HG03139 (cell line): Measurements from ENCODE around the gene TBC1D25.
A peak's percentile ranks its signal among the peaks of the same experiment; 100 is the strongest.
"Not testable (repeated sequence)": the region's sequence is repeated elsewhere in the genome, so short reads cannot be mapped to it uniquely, and the experiment has no call there.

Experiments used
- ATAC-seq: cut with Tn5 transposase; IDR thresholded peaks from one replicate; pipeline ENCODE4 v1.9.1; 2021; ENCODE audit not compliant: unreplicated experiment

TBC1D25 gene

DNA sequence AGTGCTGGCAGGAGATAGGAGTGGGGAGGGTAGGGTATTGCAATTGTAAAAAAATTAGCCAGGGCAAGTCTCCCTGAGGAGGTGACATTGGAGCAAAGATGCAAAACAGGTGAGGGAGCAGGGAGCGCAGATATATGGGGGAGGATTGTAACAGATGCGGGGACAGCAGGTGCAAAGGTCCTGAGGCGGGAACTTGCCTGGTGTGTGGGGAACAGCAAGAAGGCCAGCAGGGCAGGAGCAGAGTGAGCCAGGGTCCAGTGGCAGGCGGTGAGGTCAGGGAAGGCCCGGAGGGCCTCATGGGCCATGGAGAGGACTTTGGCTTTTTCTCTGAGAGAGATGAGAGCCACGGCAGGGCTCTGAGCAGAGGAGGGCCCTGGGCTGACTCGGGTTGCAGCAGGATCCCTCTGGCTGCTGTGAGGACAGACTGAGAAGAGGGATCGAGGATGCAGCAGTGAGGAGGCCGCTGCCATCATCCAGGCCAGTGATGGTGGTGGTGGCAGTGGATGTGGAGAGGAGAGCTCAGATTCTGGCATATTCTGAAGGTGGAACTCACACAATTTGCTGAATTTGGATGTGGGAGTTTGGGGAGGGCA lies 24.6 kb upstream of the TBC1D25 start:
- ATAC-seq, result no peak

DNA sequence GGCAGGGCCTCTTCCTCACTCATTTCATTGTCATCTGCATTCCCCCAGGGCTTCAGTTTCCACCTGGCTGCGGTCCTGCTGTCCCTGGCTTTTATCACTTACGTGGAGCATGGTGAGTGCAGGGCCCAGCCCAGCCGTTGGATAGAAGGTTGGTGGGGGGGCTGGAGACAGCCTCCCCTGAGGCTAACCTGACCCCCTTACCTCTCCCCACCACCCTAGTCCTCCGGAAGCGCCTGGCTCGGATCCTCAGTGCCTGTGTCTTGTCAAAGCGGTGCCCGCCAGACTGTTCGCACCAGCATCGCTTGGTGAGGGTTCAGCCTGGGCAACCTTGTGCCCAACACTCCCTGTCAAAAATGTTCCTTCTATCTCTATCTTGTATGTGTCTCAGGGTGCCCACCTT lies 23.7 kb upstream of the TBC1D25 start:
- no peak for ATAC-seq

DNA sequence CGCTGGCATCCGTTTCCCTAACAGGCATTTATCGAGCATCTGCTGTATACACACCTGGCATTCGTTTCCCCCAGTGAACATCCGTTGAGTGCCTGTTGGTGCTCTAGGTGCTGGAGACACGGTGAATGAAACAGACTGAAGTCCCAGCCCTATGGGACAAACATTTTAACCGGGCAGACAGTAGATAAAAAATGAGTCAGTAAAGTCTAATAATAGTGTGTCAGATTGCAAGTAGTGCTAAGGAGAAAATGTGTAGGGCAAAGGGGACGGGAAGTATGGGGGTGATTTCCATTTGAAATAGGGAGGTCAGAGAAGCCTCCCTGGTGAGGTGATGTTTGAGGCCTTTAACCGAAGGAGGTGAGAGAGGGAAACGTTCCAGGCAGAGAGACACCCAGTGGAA lies 23.2 kb upstream of the TBC1D25 start:
- no peak for ATAC-seq

GRCh38 chrX:48516987-48517386 lies 22.5 kb upstream of the TBC1D25 start:
- no peak for ATAC-seq

GRCh38 chrX:48519481-48519880 lies 20.0 kb upstream of the TBC1D25 start:
- ATAC-seq, result not testable (repeated sequence)

DNA sequence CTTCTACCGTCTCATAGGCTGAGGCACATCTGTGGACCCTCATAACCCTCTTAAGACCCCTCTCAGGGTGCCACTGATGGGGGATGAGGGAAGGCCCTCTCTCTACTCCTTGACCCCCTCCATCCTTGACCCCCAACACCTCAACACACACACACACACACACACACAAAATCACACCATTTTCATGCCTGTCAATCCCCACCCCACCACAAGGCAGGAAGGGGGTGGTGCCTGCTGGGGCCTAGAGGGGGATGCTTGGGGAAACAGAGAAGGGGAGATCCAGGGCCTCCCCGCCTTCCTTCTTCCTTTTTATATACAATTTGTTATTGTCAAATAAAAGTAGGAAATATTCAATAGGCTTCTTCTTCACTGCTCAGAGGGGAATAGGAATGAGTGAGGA lies 19.1 kb upstream of the TBC1D25 start:
- no peak for ATAC-seq

DNA sequence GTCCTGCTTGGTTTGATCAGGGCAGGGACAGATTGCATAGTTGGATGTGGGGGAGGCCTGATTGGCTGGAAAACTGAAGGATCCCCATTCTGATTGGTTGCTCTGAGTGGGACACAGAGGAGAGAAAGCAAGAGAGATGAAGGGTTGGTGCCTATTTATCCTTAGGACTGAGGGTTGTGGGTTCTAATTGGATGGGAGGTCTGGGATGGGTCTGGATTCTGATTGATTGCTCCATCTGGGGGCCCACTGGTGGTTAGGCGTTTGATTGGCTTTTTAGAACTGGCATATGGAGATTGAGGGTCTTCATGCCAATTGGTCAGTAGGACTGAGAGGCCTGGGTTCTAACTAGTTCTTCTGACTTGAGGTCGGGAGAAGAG lies 18.6 kb upstream of the TBC1D25 start:
- ATAC-seq, result no peak

GRCh38 chrX:48521353-48522243 lies 17.9 kb upstream of the TBC1D25 start, which contains the start of gene EBP:
Gene EBP (plus strand): TSS chrX:48521808. CDS start chrX:48523772, 1,964 bp downstream.
- peak; percentile 95 for ATAC-seq

DNA sequence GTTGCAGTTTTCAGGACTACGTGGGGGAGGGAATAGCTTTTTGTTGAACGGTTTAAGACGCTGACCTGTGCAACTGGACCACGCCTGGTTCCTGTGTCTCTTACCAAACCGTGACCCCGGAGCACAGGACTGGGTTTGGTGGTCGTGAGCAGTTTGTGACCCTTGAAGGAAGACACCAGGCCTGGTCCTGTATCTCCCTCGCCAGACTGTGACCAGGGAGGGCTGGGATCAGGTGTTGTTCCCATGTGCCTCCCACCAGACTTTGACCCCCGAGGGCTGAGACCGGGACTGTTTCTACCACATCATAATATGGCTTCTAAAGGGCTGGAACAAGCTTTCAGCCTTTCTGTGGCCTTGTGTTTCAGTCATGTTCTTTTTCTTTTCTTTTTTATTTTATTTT lies 17.2 kb upstream of the TBC1D25 start:
- ATAC-seq, result no peak

DNA sequence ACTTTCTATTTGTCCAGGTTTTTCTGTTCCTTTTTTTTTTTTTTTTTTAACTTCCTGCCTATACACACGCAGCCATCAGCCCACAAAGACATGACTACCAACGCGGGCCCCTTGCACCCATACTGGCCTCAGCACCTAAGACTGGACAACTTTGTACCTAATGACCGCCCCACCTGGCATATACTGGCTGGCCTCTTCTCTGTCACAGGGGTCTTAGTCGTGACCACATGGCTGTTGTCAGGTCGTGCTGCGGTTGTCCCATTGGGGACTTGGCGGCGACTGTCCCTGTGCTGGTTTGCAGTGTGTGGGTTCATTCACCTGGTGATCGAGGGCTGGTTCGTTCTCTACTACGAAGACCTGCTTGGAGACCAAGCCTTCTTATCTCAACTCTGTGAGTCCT lies 15.8 kb upstream of the TBC1D25 start:
- ATAC-seq, result no peak

DNA sequence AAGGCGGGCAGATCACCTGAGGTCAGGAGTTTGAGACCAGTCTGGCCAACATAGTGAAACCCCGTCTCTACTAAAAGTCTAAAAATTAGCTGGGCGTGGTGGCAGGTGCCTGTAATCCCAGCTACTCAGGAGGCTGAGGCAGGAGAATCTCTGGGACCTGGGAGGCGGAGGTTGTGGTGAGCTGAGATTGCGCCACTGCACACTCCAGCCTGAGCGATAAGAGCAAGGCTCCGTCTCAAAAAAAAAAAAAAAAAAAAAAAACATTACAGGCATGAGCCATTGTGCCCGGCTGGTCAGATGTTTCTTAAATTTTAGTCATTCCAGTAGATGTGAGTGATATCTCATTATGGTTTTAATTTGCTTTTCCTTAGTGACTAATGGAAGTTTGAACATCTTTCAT lies 13.7 kb upstream of the TBC1D25 start:
- ATAC-seq, result not testable (repeated sequence)

DNA sequence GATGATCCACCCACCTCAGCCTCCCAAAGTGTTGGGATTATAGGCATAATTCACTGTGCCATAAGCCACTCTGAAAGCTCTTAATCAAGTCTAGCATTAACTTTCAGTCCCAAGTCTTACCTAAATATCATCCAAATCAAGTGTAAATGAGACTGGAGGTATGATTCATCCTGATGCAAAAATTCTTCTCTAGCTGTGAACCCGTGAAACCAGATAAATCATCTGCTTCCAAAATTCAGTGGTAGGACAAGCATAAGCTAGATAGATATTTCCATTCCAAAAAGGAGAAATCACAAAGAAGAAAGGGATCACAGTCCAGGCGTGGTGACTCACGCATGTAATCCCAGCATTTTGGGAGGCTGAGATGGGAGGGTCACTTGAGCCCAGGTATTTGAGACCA lies 8.8 kb upstream of the TBC1D25 start:
- ATAC-seq, result no peak

- ATAC-seq, result no peak
Observed at GRCh38 chrX:48531358-48531959, 8.1 kb upstream of the TBC1D25 start.

GRCh38 chrX:48532161-48532560 lies 7.4 kb upstream of the TBC1D25 start:
- no peak for ATAC-seq

GRCh38 chrX:48533165-48533564 lies 6.3 kb upstream of the TBC1D25 start:
- no peak for ATAC-seq

- ATAC-seq, result no peak
Observed at GRCh38 chrX:48538641-48539344, 721 bp upstream of the TBC1D25 start.

- ATAC-seq, result peak; percentile 35
Observed at GRCh38 chrX:48540028-48540375, 488 bp downstream of the TBC1D25 start.

DNA sequence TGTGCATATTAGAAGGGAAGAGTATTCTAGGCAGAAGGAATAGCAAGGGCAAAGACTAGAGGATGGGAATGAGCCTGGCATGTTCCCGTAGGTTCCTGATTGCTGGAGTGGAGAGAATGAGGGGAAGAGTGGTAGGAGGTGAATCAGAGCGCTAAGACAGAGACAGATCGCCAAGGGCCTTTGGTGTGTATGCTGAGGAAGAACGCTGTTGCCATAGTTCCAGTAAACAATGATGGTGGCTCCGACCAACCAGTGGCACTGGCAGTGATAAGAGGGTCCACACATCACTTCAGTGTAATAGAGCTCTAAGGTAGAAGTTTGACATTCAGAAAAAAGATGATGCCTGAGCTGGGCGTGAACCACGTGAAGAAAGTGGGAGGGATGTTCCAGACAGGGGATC lies 966 bp downstream of the TBC1D25 start:
- no peak for ATAC-seq

- ATAC-seq, result no peak
Observed at GRCh38 chrX:48541140-48541814, 1.8 kb downstream of the TBC1D25 start.

DNA sequence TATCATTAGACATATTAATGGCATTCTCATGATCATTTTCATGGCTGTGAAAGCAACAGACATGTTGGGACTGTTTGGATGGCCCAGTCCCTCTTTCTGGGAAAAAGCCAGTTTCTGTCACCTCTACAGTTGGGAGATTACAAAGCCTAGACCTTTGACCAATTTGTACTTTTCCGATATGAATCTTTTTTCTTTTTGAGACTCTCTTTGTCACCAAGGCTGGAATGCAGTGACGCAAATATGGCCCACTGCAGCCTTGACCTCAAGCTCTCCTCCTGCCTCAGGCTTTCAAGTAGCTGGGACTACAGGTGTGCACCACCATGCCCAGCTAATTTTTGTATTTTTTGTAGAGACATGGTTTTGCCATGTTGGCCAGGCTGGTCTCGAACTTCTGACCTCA lies 9.4 kb downstream of the TBC1D25 start:
- ATAC-seq, result no peak

DNA sequence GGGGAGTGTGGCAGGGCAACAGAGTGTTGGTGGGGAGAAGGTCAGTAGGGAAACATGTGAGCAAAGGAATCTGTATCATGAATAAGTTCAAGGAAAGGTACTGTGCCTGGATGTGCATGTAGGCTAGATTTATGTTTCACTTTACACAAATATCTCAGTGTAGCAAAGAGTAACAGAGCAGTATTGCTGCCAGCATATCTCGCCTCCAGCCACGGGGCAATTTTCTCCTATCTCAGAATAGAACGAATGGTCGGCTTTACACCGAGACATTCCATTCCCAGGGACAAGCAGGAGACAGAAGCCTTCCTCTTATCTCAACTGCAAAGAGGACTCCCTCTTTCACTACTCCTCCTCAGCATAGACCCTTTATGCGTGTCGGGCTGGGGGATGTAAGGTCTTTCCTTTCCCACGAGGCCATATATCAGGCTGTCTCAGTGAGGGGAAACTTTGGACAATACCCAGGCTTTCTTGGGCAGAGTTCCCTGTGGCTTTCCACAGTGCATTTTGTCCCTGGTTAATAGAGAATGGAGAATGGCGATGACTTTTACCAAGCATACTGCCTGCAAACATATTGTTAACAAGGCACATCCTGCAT lies 16.3 kb downstream of the TBC1D25 start:
- ATAC-seq, result not testable (repeated sequence)
